OCI-LY7 (cell line): ENCODE measurements around the gene IST1. TPM values are rescaled to one million over a fixed set of nuclear protein-coding genes. Genes with fewer than 3 reads are reported as not detected.

Source experiments
- BruUV-seq: library from RNA; stranded (reverse); fragments of 400-500 nt; replicated peaks from 2 replicates; lab custom pipeline; 2021; lab: Mats Ljungman, UMichigan
- CTCF ChIA-PET: fragments of 300-600 bp; sonication (Branson Sonifier 250); formaldehyde crosslinking; loops from one replicate; lab custom pipeline; 2022; ENCODE audit warnings: antibody characterized with exemption; ENCODE audit not compliant: unreplicated experiment; lab: Charles Lee
- POLR2A ChIA-PET: fragments of 300-600 bp; sonication (Branson Sonifier 250); formaldehyde crosslinking; loops from one replicate; lab custom pipeline; 2022; ENCODE audit warnings: antibody characterized with exemption; lab: Charles Lee
- DNase-seq: peaks from one replicate; pipeline ENCODE4 v3.0.0-alpha.2; 2015; ENCODE audit warnings: low spot score
- H2AFZ ChIP-seq: fragments of 200-600 bp; sonication (generic), shearing (Covaris generic); 2 replicates; pipeline ENCODE4 v1.6.1; 2014; ENCODE audit warnings: mild to moderate bottlenecking, antibody characterized with exemption, low read length, moderate library complexity
- H3K27ac ChIP-seq: fragments of 200-600 bp; sonication (generic); 2 replicates; pipeline ENCODE4 v1.5.1; 2014; ENCODE audit warnings: mixed run types, low read depth, mild to moderate bottlenecking, moderate library complexity, low read length, inconsistent platforms; ENCODE audit not compliant: poor library complexity, severe bottlenecking
- H3K36me3 ChIP-seq: fragments of 200-600 bp; sonication (generic); 2 replicates; pipeline ENCODE4 v1.6.1; 2014; ENCODE audit warnings: mild to moderate bottlenecking, antibody characterized with exemption, low read length, moderate library complexity, mixed read lengths; ENCODE audit not compliant: insufficient read depth
- H3K4me1 ChIP-seq: fragments of 200-600 bp; sonication (generic); 2 replicates; pipeline ENCODE4 v1.5.1; 2014; ENCODE audit warnings: mild to moderate bottlenecking, low read length; ENCODE audit not compliant: insufficient read depth, poor library complexity, severe bottlenecking
- H3K4me2 ChIP-seq: fragments of 200-600 bp; sonication (generic); 2 replicates; pipeline ENCODE4 v1.6.1; 2014; ENCODE audit warnings: mild to moderate bottlenecking, low read length
- H3K4me3 ChIP-seq: fragments of 200-600 bp; sonication (generic); 2 replicates; pipeline ENCODE4 v1.5.1; 2014; ENCODE audit warnings: mild to moderate bottlenecking, low read depth, low read length; ENCODE audit not compliant: poor library complexity, severe bottlenecking
- H3K79me2 ChIP-seq: fragments of 200-600 bp; sonication (generic); 2 replicates; pipeline ENCODE4 v1.6.1; 2016; ENCODE audit warnings: low read depth, mild to moderate bottlenecking, low read length, moderate library complexity, mixed read lengths; ENCODE audit not compliant: insufficient read depth
- H3K9me2 ChIP-seq: fragments of 200-600 bp; sonication (generic); 2 replicates; pipeline ENCODE4 v1.6.1; 2016; ENCODE audit warnings: mild to moderate bottlenecking, low read length, mixed read lengths; ENCODE audit not compliant: insufficient read depth
- H3K9me3 ChIP-seq: fragments of 200-600 bp; sonication (generic); 2 replicates; pipeline ENCODE4 v1.6.1; 2014; ENCODE audit warnings: mild to moderate bottlenecking, mixed run types, low read length, mixed read lengths
- H4K20me1 ChIP-seq: fragments of 200-600 bp; sonication (generic); 2 replicates; pipeline ENCODE4 v1.6.1; 2014; ENCODE audit warnings: mild to moderate bottlenecking, antibody characterized with exemption, low read length, moderate library complexity, mixed read lengths; ENCODE audit not compliant: insufficient read depth
- CTCF ChIP-seq: fragments of 200-600 bp; sonication (generic); conservative IDR thresholded peaks from 2 replicates; pipeline ENCODE4 v1.5.1; 2014; ENCODE audit warnings: mild to moderate bottlenecking, antibody characterized with exemption, low read length, moderate library complexity, mixed read lengths
- EZH2phosphoT487 ChIP-seq: fragments of 200-600 bp; sonication (generic); IDR thresholded peaks from 2 replicates; pipeline ENCODE4 v1.6.1; 2018; ENCODE audit warnings: low read depth, borderline replicate concordance, mild to moderate bottlenecking, mixed run types, antibody characterized with exemption, low read length, moderate library complexity, mixed read lengths
- intact Hi-C: fragments of 100-400 bp; cut with micrococcal nuclease; formaldehyde crosslinking; loops from one replicate; pipeline ENCODE4 v1.10.0; 2022; ENCODE audit not compliant: unreplicated experiment
- total RNA-seq, 2 experiments: library from RNA; depleted of rRNA in 1 of 2; stranded (reverse); fragments of >200 nt in 1 of 2; shearing (Covaris generic) in 1 of 2; gene quantifications; 2 replicates each; pipeline ENCODE4 v1.2.3, GENCODE V29; 2014 to 2022

The IST1 gene
- total RNA-seq, 2 experiments from 2014 or later = 147 to 200 TPM

- no peaks in the 10 kb centered on the region for H3K9me3 ChIP-seq
- H3K27ac ChIP-seq = no peak overlapping the region
- no peaks in the 10 kb centered on the region for H3K9me2 ChIP-seq
- H2AFZ ChIP-seq = no peak overlapping the region
- ChIA-PET POLR2A (interaction anchor here (1.0 kb wide), 1 partner anchor 11 kb away, joined by 3 read pairs; no protein-coding TSS in a partner anchor), CTCF (no interaction called here)
- BruUV-seq = no TSS peak
- no peak overlapping the region for H3K4me2 ChIP-seq
- intact Hi-C loops = no loop called here
- peaks cover 8% of the 10 kb centered on the region; the same call in 1 of the 2 replicates for H3K36me3 ChIP-seq
- H3K79me2 ChIP-seq = no peaks in the 10 kb centered on the region
- no peak overlapping the region for H3K4me3 ChIP-seq
- TF ChIP-seq EZH2phosphoT487 (no peak), CTCF (no peak)
- no peaks in the 10 kb centered on the region for H4K20me1 ChIP-seq
- DNase-seq = no peak
- no peaks in the 10 kb centered on the region for H3K4me1 ChIP-seq
Measured at GRCh38 chr16:71867939-71868338, 27.4 kb upstream of the IST1 start.

GRCh38 chr16:71869089-71869488 is 26.2 kb upstream of the IST1 start:
- Histone ChIP-seq H3K9me2 (no peaks in the 10 kb centered on the region), H3K79me2 (no peaks in the 10 kb centered on the region), H3K4me3 (no peak overlapping the region), H3K4me1 (no peaks in the 10 kb centered on the region), H3K36me3 (peaks cover 1% of the 10 kb centered on the region; the same call in 1 of the 2 replicates), H3K4me2 (no peak overlapping the region), H4K20me1 (no peaks in the 10 kb centered on the region), H2AFZ (no peak overlapping the region), H3K9me3 (no peaks in the 10 kb centered on the region), H3K27ac (no peak overlapping the region)
- no peak for TF ChIP-seq CTCF
- no peak for TF ChIP-seq EZH2phosphoT487
- ChIA-PET CTCF (interaction anchor here (0.5 kb wide), 1 partner anchor 134 kb away, joined by 5 read pairs; no protein-coding TSS in a partner anchor), POLR2A (no interaction called here)
- no peak for DNase-seq
- no TSS peak for BruUV-seq
- intact Hi-C loops = no loop called here

GRCh38 chr16:71870818-71871217 is 24.5 kb upstream of the IST1 start:
- H3K4me3 ChIP-seq = no peak overlapping the region
- ChIA-PET CTCF (no interaction called here), POLR2A (interaction anchor here (0.8 kb wide), 1 partner anchor 13 kb away, joined by 3 read pairs; the partner anchor contains the start of gene ZNF821)
- no peaks in the 10 kb centered on the region; the same call in 1 of the 2 replicates for H3K36me3 ChIP-seq
- DNase-seq = no peak
- H4K20me1 ChIP-seq = no peaks in the 10 kb centered on the region
- TF ChIP-seq CTCF (no peak), EZH2phosphoT487 (no peak)
- no peaks in the 10 kb centered on the region for H3K4me1 ChIP-seq
- H2AFZ ChIP-seq = no peak overlapping the region
- no peaks in the 10 kb centered on the region for H3K9me3 ChIP-seq
- H3K79me2 ChIP-seq = no peaks in the 10 kb centered on the region
- no peak overlapping the region for H3K4me2 ChIP-seq
- no peak overlapping the region for H3K27ac ChIP-seq
- intact Hi-C loops = no loop called here
- BruUV-seq = no TSS peak
- H3K9me2 ChIP-seq = no peaks in the 10 kb centered on the region
